Tibial nerve (tissue), 4 donors: ENCODE data around the gene TMEM176A. TPM values are rescaled to one million over a fixed set of nuclear protein-coding genes. Genes with fewer than 3 reads are reported as not detected.

Source experiments
- DNase-seq, 2 donors: peaks; one replicate each; pipeline ENCODE4 v3.0.0-alpha.2; 2019; ENCODE audit warnings: low spot score in 2 of 2
- H3K27ac ChIP-seq, 4 donors: fragments of 200-600 bp; sonication (generic) in 3 of 4; one replicate each; pipeline ENCODE4 v1.5.1; 2017 to 2019; ENCODE audit warnings: mild to moderate bottlenecking in 1 of 4
- H3K27me3 ChIP-seq, 2 donors: fragments of 200-600 bp; sonication (generic) in 1 of 2; one replicate each; pipeline versions ENCODE4 v1.5.1 to v1.6.0; 2017 to 2019
- H3K36me3 ChIP-seq, 3 donors: fragments of 200-600 bp; sonication (generic); one replicate each; pipeline ENCODE4 v1.5.1; 2018 to 2019
- H3K4me1 ChIP-seq, 4 donors: fragments of 200-600 bp; sonication (generic) in 3 of 4; one replicate each; pipeline ENCODE4 v1.5.1; 2017 to 2019
- H3K4me3 ChIP-seq, 4 donors: fragments of 200-600 bp; sonication (generic) in 3 of 4; one replicate each; pipeline ENCODE4 v1.5.1; 2017 to 2019; ENCODE audit warnings: mild to moderate bottlenecking in 1 of 4, moderate library complexity in 1 of 4
- H3K9me3 ChIP-seq, 4 donors: fragments of 200-600 bp; sonication (generic) in 3 of 4; one replicate each; pipeline ENCODE4 v1.5.1; 2017 to 2019
- CTCF ChIP-seq, 5 experiments: fragments of 200-600 bp in 3 of 5; fragments of 450-650 bp in 2 of 5; sonication (generic) in 3 of 5; IDR thresholded peaks; one replicate each; pipeline ENCODE4 v1.5.1; 2016 to 2019; ENCODE audit warnings: antibody characterized with exemption in 5 of 5, mild to moderate bottlenecking in 3 of 5, moderate library complexity in 2 of 5
- EP300 ChIP-seq, 2 donors: sonication (generic); formaldehyde crosslinking; IDR thresholded peaks; one replicate each; pipeline ENCODE4 v1.6.1; 2017; ENCODE audit warnings: antibody characterized with exemption in 2 of 2, mild to moderate bottlenecking in 1 of 2
- POLR2A ChIP-seq, 2 donors: fragments of 450-650 bp; IDR thresholded peaks; one replicate each; pipeline ENCODE4 v1.6.1; 2017; ENCODE audit warnings: antibody characterized with exemption in 2 of 2, mild to moderate bottlenecking in 2 of 2, moderate library complexity in 2 of 2
- WGBS, 2 donors: methylation state at CpG; one replicate each; pipeline ENCODE4 v1.1.5; 2018; 5-methylcytosine and 5-hydroxymethylcytosine counted together
- total RNA-seq, 4 donors: library from RNA; depleted of rRNA; stranded (reverse); fragments of >200 nt; gene quantifications; one replicate each; pipeline ENCODE4 v1.1.0, GENCODE V29; 2016

TMEM176A gene
- total RNA-seq, 4 donors from 2014 or later: 21.8 to 62.4 (median 36.1) TPM

- 90 to 95% methylated on average over 20 of the region's 20 CpGs for WGBS, 2 donors
- no peak overlapping the region for H3K4me3 ChIP-seq
- no peak for TF ChIP-seq EP300 (IDR thresholded peaks at IDR 0.05)
- no peak for TF ChIP-seq POLR2A (IDR thresholded peaks at IDR 0.05)
- TF ChIP-seq CTCF (IDR thresholded peaks at IDR 0.05): no peak
- H3K9me3 ChIP-seq: peaks cover 0 to 11% (median 0%) of the 10 kb centered on the region in 4 donors
- no peaks in the 10 kb centered on the region for H3K4me1 ChIP-seq
- no peak overlapping the region for H3K27ac ChIP-seq
- no peaks in the 10 kb centered on the region for H3K36me3 ChIP-seq
- no peaks in the 10 kb centered on the region for H3K27me3 ChIP-seq
- no peak for DNase-seq
Measured at GRCh38 chr7:150824379-150825177, 24.0 kb downstream of the TMEM176A start.

GRCh38 chr7:150826061-150826849 is 25.7 kb downstream of the TMEM176A start:
- H3K27ac ChIP-seq: no peak overlapping the region
- 63 to 70% methylated on average over 6 of the region's 6 CpGs for WGBS, 2 donors
- H3K4me1 ChIP-seq: no peaks in the 10 kb centered on the region
- TF ChIP-seq EP300 (IDR thresholded peaks at IDR 0.05) (no peak), CTCF (IDR thresholded peaks at IDR 0.05) (no peak), POLR2A (IDR thresholded peaks at IDR 0.05) (no peak)
- no peaks in the 10 kb centered on the region for H3K36me3 ChIP-seq
- no peak for DNase-seq
- no peaks in the 10 kb centered on the region for H3K27me3 ChIP-seq
- H3K4me3 ChIP-seq: no peak overlapping the region
- H3K9me3 ChIP-seq: peaks cover 0 to 10% (median 0%) of the 10 kb centered on the region in 4 donors

- no peaks in the 10 kb centered on the region for H3K36me3 ChIP-seq
- H3K27me3 ChIP-seq: no peaks in the 10 kb centered on the region
- peaks cover 0 to 9% (median 0%) of the 10 kb centered on the region in 4 donors for H3K4me1 ChIP-seq
- TF ChIP-seq CTCF (IDR thresholded peaks at IDR 0.05) (no peak), POLR2A (IDR thresholded peaks at IDR 0.05) (no peak), EP300 (IDR thresholded peaks at IDR 0.05) (no peak)
- DNase-seq: no peak
- WGBS, 2 donors: 87 to 89% methylated on average over 2 of the region's 2 CpGs
- no peaks in the 10 kb centered on the region for H3K9me3 ChIP-seq
- H3K4me3 ChIP-seq: no peak overlapping the region
- no peak overlapping the region for H3K27ac ChIP-seq
Measured at GRCh38 chr7:150828384-150828783, 27.8 kb downstream of the TMEM176A start.

GRCh38 chr7:150829426-150829825 is 28.9 kb downstream of the TMEM176A start:
- Histone ChIP-seq H3K36me3 (no peaks in the 10 kb centered on the region), H3K27me3 (no peaks in the 10 kb centered on the region), H3K27ac (no peak overlapping the region), H3K4me3 (no peak overlapping the region), H3K4me1 (peaks cover 0 to 9% (median 0%) of the 10 kb centered on the region in 4 donors), H3K9me3 (no peaks in the 10 kb centered on the region)
- 50 to 62% methylated on average over 1 of the region's 1 CpG for WGBS, 2 donors
- no peak for DNase-seq
- TF ChIP-seq POLR2A (IDR thresholded peaks at IDR 0.05): no peak
- TF ChIP-seq CTCF (IDR thresholded peaks at IDR 0.05): no peak
- TF ChIP-seq EP300 (IDR thresholded peaks at IDR 0.05): no peak

GRCh38 chr7:150830937-150831336 is 30.4 kb downstream of the TMEM176A start:
- H3K36me3 ChIP-seq: no peaks in the 10 kb centered on the region
- peaks cover 0 to 9% (median 0%) of the 10 kb centered on the region in 4 donors for H3K4me1 ChIP-seq
- WGBS, 2 donors: 0 to 33% methylated on average over 1 of the region's 1 CpG
- no peaks in the 10 kb centered on the region for H3K27me3 ChIP-seq
- no peaks in the 10 kb centered on the region for H3K9me3 ChIP-seq
- H3K27ac ChIP-seq: no peak overlapping the region
- no peak for DNase-seq
- TF ChIP-seq CTCF (IDR thresholded peaks at IDR 0.05) (no peak), POLR2A (IDR thresholded peaks at IDR 0.05) (no peak), EP300 (IDR thresholded peaks at IDR 0.05) (no peak)
- H3K4me3 ChIP-seq: no peak overlapping the region
